ENCODE measurements around the gene ODAD3.

GRCh38 chr19:11373166-11373884 is 61.6 kb downstream of the ODAD3 start:
- TF ChIP-seq CTCF (IDR thresholded peaks at IDR 0.05) (no peak), POLR2A (IDR thresholded peaks at IDR 0.05) (no peak)

All from lower leg skin (tissue), 3 donors.